ENCODE measurements around the gene MLX.

Gene MLX

DNA sequence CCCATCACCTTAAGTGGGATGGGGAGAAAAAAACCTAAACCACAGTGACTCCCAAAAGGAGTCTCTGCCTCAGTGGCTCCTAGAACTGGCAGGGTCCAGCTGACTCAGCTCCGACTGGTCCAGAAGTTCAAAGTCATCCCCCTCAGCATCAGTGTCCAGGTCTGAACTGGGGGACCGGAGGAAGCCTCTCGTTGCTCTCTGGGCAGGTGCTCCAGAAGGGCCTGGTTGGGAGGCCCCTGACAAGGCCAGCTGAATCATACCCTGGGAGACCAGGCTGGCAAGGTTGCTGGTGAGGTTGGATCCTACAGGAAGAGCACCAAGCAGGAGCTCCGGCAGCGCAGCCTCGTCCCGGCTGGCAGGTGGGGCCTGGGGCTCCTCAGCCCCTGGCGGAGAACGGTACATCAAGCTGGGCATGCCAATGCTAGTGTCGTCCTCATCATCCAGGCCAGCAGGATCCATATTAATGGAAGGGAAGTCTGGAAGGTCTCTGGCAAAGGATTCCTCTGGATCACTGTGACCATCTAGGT, 14.9 kb downstream of the MLX start:
- H3K36me3 ChIP-seq (replicated peaks; ENCODE audit: low read depth, low read length) = peaks cover 58% of the 10 kb centered on the region

DNA sequence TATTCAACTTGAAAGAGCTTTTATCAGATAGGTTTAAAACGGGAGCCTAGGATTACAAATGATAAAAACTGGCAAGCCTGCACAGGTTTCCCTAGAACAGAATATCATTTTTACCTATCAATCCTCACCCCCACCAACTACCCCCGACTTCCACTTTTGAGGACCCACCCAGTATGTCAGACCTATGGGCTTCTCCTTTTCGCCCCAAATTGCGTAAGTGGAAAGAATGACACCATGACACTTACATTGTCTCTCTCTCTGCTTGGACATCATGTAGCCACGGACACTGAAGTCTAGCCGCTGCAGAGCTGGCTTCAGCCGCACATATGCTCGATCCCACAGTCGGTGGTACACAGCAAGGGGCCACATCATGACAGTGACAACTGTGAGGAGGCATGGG, 18.0 kb downstream of the MLX start:
- Histone ChIP-seq H4K20me1 (ENCODE audit: insufficient read depth, low read length) (no peaks in the 10 kb centered on the region), H3K36me3 (replicated peaks; ENCODE audit: low read depth, low read length) (peaks cover 56% of the 10 kb centered on the region), H3K4me3 (ENCODE audit: low read length) (no peak overlapping the region), H2AFZ (ENCODE audit: low read depth, low read length) (no peak overlapping the region), H3K27me3 (ENCODE audit: low read depth, low read length) (no peaks in the 10 kb centered on the region), H3K27ac (ENCODE audit: low read length) (no peak overlapping the region), H3K4me1 (ENCODE audit: low read length) (peaks cover 29% of the 10 kb centered on the region), H3K79me2 (ENCODE audit: low read length) (no peaks in the 10 kb centered on the region), H3K9ac (ENCODE audit: low read length) (no peak overlapping the region), H3K9me3 (ENCODE audit: insufficient read depth, low read length) (no peaks in the 10 kb centered on the region), H3K4me2 (ENCODE audit: low read length) (no peak overlapping the region)
- TF ChIP-seq EZH2phosphoT487 (IDR thresholded peaks at IDR 0.05; ENCODE audit: low read depth) = no peak
- TF ChIP-seq, protein P1, sequence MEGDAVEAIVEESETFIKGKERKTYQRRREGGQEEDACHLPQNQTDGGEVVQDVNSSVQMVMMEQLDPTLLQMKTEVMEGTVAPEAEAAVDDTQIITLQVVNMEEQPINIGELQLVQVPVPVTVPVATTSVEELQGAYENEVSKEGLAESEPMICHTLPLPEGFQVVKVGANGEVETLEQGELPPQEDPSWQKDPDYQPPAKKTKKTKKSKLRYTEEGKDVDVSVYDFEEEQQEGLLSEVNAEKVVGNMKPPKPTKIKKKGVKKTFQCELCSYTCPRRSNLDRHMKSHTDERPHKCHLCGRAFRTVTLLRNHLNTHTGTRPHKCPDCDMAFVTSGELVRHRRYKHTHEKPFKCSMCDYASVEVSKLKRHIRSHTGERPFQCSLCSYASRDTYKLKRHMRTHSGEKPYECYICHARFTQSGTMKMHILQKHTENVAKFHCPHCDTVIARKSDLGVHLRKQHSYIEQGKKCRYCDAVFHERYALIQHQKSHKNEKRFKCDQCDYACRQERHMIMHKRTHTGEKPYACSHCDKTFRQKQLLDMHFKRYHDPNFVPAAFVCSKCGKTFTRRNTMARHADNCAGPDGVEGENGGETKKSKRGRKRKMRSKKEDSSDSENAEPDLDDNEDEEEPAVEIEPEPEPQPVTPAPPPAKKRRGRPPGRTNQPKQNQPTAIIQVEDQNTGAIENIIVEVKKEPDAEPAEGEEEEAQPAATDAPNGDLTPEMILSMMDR (IDR thresholded peaks at IDR 0.05; ENCODE audit: low read depth, low read length) = no peak

More for the DNA sequence above, 14.9 kb downstream of the MLX start:
- Histone ChIP-seq H3K9me3 (ENCODE audit: insufficient read depth, low read length) (no peaks in the 10 kb centered on the region), H3K79me2 (ENCODE audit: low read length) (peaks cover 24% of the 10 kb centered on the region), H3K27ac (ENCODE audit: low read length) (no peak overlapping the region), H3K4me2 (ENCODE audit: low read length) (no peak overlapping the region), H4K20me1 (ENCODE audit: insufficient read depth, low read length) (no peaks in the 10 kb centered on the region), H2AFZ (ENCODE audit: low read depth, low read length) (no peak overlapping the region), H3K4me3 (ENCODE audit: low read length) (no peak overlapping the region), H3K4me1 (ENCODE audit: low read length) (peaks cover 32% of the 10 kb centered on the region), H3K9ac (ENCODE audit: low read length) (no peak overlapping the region), H3K27me3 (ENCODE audit: low read depth, low read length) (no peaks in the 10 kb centered on the region)
- TF ChIP-seq, protein P1 (IDR thresholded peaks at IDR 0.05; ENCODE audit: low read depth, low read length) = no peak
- TF ChIP-seq EZH2phosphoT487 (IDR thresholded peaks at IDR 0.05; ENCODE audit: low read depth) = no peak

DNA sequence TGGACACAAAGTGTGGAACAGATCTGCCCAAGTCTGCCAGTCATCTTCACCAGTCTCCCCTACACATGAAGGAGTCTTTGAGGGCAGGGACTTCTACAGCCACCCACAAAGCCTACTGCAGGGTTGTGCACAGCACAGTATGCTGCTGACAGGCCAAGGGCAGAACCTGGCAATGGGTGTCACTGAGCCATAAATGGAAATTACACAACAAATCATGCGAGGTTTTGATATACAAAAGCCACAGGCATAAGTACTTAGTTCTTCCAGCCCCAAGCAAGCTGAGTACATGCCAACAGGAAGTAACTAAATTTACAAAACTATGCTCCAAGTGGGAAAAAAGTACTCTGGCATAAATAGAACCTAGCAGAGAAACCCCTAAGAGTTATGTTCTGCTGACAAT, 18.5 kb downstream of the MLX start:
- Histone ChIP-seq H3K4me1 (ENCODE audit: low read length) (peaks cover 28% of the 10 kb centered on the region), H3K4me2 (ENCODE audit: low read length) (no peak overlapping the region), H3K27me3 (ENCODE audit: low read depth, low read length) (no peaks in the 10 kb centered on the region), H3K9me3 (ENCODE audit: insufficient read depth, low read length) (no peaks in the 10 kb centered on the region), H2AFZ (ENCODE audit: low read depth, low read length) (no peak overlapping the region), H3K36me3 (replicated peaks; ENCODE audit: low read depth, low read length) (peaks cover 52% of the 10 kb centered on the region), H4K20me1 (ENCODE audit: insufficient read depth, low read length) (no peaks in the 10 kb centered on the region), H3K79me2 (ENCODE audit: low read length) (no peaks in the 10 kb centered on the region), H3K9ac (ENCODE audit: low read length) (no peak overlapping the region), H3K27ac (ENCODE audit: low read length) (peak overlapping the region; percentile 92; the same call in 1 of the 2 replicates), H3K4me3 (ENCODE audit: low read length) (no peak overlapping the region)
- TF ChIP-seq, protein P1 (IDR thresholded peaks at IDR 0.05; ENCODE audit: low read depth, low read length) = no peak
- no peak for TF ChIP-seq EZH2phosphoT487 (IDR thresholded peaks at IDR 0.05; ENCODE audit: low read depth)

DNA sequence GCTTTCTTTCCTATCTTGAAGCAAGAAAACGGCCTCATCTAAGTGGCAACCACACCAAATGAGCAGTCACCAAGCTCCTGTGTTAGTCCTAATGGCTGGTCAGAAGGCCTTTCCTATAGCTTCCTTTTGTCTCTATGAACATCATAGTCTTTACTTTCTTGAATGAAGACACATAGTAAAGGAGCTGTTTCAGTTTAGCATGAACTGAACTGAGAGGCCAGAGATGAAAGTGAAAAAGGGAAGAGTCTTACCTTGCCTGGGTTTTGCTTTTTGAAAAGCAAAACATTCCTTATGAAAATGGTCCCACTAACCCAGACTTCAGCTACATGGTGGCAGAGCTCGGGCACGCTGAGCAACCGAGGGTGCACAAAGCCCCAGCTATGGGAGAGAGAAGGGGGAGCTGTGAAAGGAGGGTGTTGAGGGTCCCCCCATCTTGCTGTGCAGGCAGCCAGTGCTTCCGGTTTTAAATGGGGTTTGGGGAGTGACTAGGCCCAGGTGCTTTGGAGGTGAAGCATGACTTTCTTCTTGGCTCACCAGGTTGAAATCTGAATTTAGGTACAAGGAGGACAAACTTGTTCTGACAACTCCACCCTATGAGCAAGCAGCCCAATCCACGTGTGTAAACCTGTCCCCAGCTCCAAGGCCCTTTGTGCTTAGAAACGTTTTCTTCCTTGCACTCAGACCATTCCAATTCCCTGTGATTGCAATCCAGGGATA, 19.8 kb downstream of the MLX start:
- peak overlapping the region; percentile 56 for H3K4me3 ChIP-seq (ENCODE audit: low read length)
- no peaks in the 10 kb centered on the region for H3K27me3 ChIP-seq (ENCODE audit: low read depth, low read length)
- peaks cover 48% of the 10 kb centered on the region for H3K36me3 ChIP-seq (replicated peaks; ENCODE audit: low read depth, low read length)
- H3K79me2 ChIP-seq (ENCODE audit: low read length) = no peaks in the 10 kb centered on the region
- H3K4me2 ChIP-seq (ENCODE audit: low read length) = peak overlapping the region; percentile 96
- TF ChIP-seq, protein P1 (IDR thresholded peaks at IDR 0.05; ENCODE audit: low read depth, low read length) = no peak
- no peak for TF ChIP-seq EZH2phosphoT487 (IDR thresholded peaks at IDR 0.05; ENCODE audit: low read depth)
- no peaks in the 10 kb centered on the region for H4K20me1 ChIP-seq (ENCODE audit: insufficient read depth, low read length)
- H2AFZ ChIP-seq (ENCODE audit: low read depth, low read length) = no peak overlapping the region
- no peaks in the 10 kb centered on the region for H3K9me3 ChIP-seq (ENCODE audit: insufficient read depth, low read length)
- peak overlapping the region; percentile 58 for H3K9ac ChIP-seq (ENCODE audit: low read length)
- peak overlapping the region; percentile 92 for H3K27ac ChIP-seq (ENCODE audit: low read length)
- peaks cover 28% of the 10 kb centered on the region for H3K4me1 ChIP-seq (ENCODE audit: low read length)
